IMR-90 (cell line): ENCODE data around the gene RFX3. TPM values are rescaled to one million over a fixed set of nuclear protein-coding genes. Genes with fewer than 3 reads are reported as not detected.

Experiments used
- ATAC-seq: fragments of 200-7000 bp; cut with Tn5 transposase; 2 replicates; pipeline ENCODE4 v1.9.1; 2020; ENCODE audit warnings: low read depth, mild to moderate bottlenecking, moderate library complexity
- BruUV-seq: library from RNA; stranded (reverse); fragments of 400-500 nt; replicated peaks from 2 replicates; lab custom pipeline; 2021; lab: Mats Ljungman, UMichigan
- CTCF ChIA-PET: fragments of 300-600 bp; formaldehyde crosslinking; extraction: SDS; loops from one replicate; lab custom pipeline; 2021; ENCODE audit warnings: antibody characterized with exemption; lab: Yijun Ruan, JAX
- POLR2A ChIA-PET: fragments of 300-600 bp; sonication (Branson Sonifier 250); formaldehyde crosslinking; loops from one replicate; lab custom pipeline; 2022; ENCODE audit warnings: antibody characterized with exemption; ENCODE audit not compliant: unreplicated experiment; lab: Charles Lee
- DNase-seq: peaks from one replicate; pipeline ENCODE4 v3.0.0; 2013
- H2AFZ ChIP-seq: replicated peaks from 2 replicates; pipeline ENCODE3; 2013; ENCODE audit warnings: low read length, mild to moderate bottlenecking; ENCODE audit not compliant: poor library complexity
- H2AK5ac ChIP-seq: 2 replicates; pipeline ENCODE4 v1.6.1; 2013; ENCODE audit warnings: low read depth, low read length, inconsistent platforms
- H2AK9ac ChIP-seq: replicated peaks from 2 replicates; pipeline ENCODE3; 2013; ENCODE audit warnings: mild to moderate bottlenecking, low read depth, low read length, moderate library complexity; ENCODE audit not compliant: poor library complexity
- H2BK120ac ChIP-seq: 2 replicates; pipeline ENCODE4 v1.6.1; 2013; ENCODE audit warnings: low read depth, low read length, inconsistent platforms
- H2BK15ac ChIP-seq: 3 replicates; pipeline ENCODE4 v1.6.1; 2013; ENCODE audit warnings: low read depth, low read length, inconsistent platforms
- H2BK20ac ChIP-seq: 2 replicates; pipeline ENCODE4 v1.6.1; 2013; ENCODE audit warnings: low read depth, mild to moderate bottlenecking, inconsistent platforms, low read length, moderate library complexity
- H2BK5ac ChIP-seq: 2 replicates; pipeline ENCODE4 v1.6.1; 2013; ENCODE audit warnings: mild to moderate bottlenecking, low read depth, low read length, inconsistent platforms; ENCODE audit not compliant: poor library complexity, severe bottlenecking
- H3K14ac ChIP-seq: replicated peaks from 2 replicates; pipeline ENCODE4 v1.6.1; 2013; ENCODE audit warnings: low read depth, low read length, inconsistent platforms
- H3K18ac ChIP-seq: 2 replicates; pipeline ENCODE4 v1.6.1; 2013; ENCODE audit warnings: low read depth, low read length, control low read depth
- H3K23ac ChIP-seq: 2 replicates; pipeline ENCODE4 v1.6.1; 2013; ENCODE audit warnings: low read depth, low read length, inconsistent platforms
- H3K27ac ChIP-seq: 2 replicates; pipeline ENCODE4 v1.5.1; 2013; ENCODE audit warnings: mild to moderate bottlenecking, control low read depth, low read length; ENCODE audit not compliant: insufficient read depth
- H3K27me3 ChIP-seq: 2 replicates; pipeline ENCODE4 v1.6.1; 2013; ENCODE audit warnings: low read length; ENCODE audit not compliant: control insufficient read depth, insufficient read depth
- H3K36me3 ChIP-seq: 2 replicates; pipeline ENCODE4 v1.6.1; 2013; ENCODE audit warnings: low read length, mixed read lengths; ENCODE audit not compliant: control insufficient read depth, insufficient read depth
- H3K4ac ChIP-seq: 2 replicates; pipeline ENCODE4 v1.6.1; 2013; ENCODE audit warnings: low read depth, low read length, inconsistent platforms
- H3K4me1 ChIP-seq: 2 replicates; pipeline ENCODE4 v1.6.1; 2013; ENCODE audit warnings: low read length, mixed read lengths; ENCODE audit not compliant: control insufficient read depth, insufficient read depth
- H3K4me2 ChIP-seq: 2 replicates; pipeline ENCODE4 v1.6.1; 2013; ENCODE audit warnings: low read depth, mild to moderate bottlenecking, control low read depth, low read length, moderate library complexity
- H3K4me3 ChIP-seq: 2 replicates; pipeline ENCODE4 v1.5.1; 2013; ENCODE audit warnings: low read depth, mild to moderate bottlenecking, control low read depth, low read length, moderate library complexity; ENCODE audit not compliant: insufficient read depth
- H3K56ac ChIP-seq: 2 replicates; pipeline ENCODE4 v1.6.1; 2013; ENCODE audit warnings: low read length, inconsistent platforms; ENCODE audit not compliant: insufficient read depth; ENCODE audit errors: extremely low read depth
- H3K79me1 ChIP-seq, 2 experiments: 2 replicates each; pipeline ENCODE4 v1.6.1; 2013; ENCODE audit warnings: low read length in 2 of 2, inconsistent platforms in 1 of 2, low read depth in 1 of 2
- H3K9ac ChIP-seq: 2 replicates; pipeline ENCODE4 v1.6.1; 2013; ENCODE audit warnings: low read depth, low read length, control low read depth
- H3K9me1 ChIP-seq: 2 replicates; pipeline ENCODE4 v1.6.1; 2013; ENCODE audit warnings: low read length, inconsistent platforms; ENCODE audit not compliant: insufficient read depth
- H3K9me3 ChIP-seq: 2 replicates; pipeline ENCODE4 v1.6.1; 2013; ENCODE audit warnings: low read length; ENCODE audit not compliant: control insufficient read depth, insufficient read depth
- H4K20me1 ChIP-seq: 2 replicates; pipeline ENCODE4 v1.6.1; 2013; ENCODE audit warnings: low read length, inconsistent platforms; ENCODE audit not compliant: insufficient read depth
- H4K5ac ChIP-seq: 2 replicates; pipeline ENCODE4 v1.6.1; 2013; ENCODE audit warnings: mild to moderate bottlenecking, low read depth, low read length, control low read depth
- H4K8ac ChIP-seq, 2 experiments: 2 replicates each; pipeline ENCODE4 v1.6.1; 2013; ENCODE audit warnings: low read depth in 2 of 2, low read length in 2 of 2, control low read depth in 1 of 2, inconsistent platforms in 1 of 2
- H4K91ac ChIP-seq: 2 replicates; pipeline ENCODE4 v1.6.1; 2013; ENCODE audit warnings: low read depth, low read length, inconsistent platforms; ENCODE audit not compliant: insufficient read depth
- ELK1 ChIP-seq: fragments of 150-350 bp; IDR thresholded peaks from 2 replicates; pipeline ENCODE4 v1.6.1; 2016; ENCODE audit warnings: low read depth, mild to moderate bottlenecking, low read length, moderate library complexity, borderline replicate concordance
- FOS ChIP-seq: fragments of 150-350 bp; IDR thresholded peaks from 2 replicates; pipeline ENCODE4 v1.6.1; 2016; ENCODE audit warnings: low read depth, low read length
- NFE2L2 ChIP-seq: fragments of 150-350 bp; IDR thresholded peaks from 2 replicates; pipeline ENCODE4 v1.6.1; 2016; ENCODE audit warnings: low read depth, mild to moderate bottlenecking, low read length
- RCOR1 ChIP-seq: IDR thresholded peaks from 2 replicates; pipeline ENCODE4 v1.6.1; 2012; ENCODE audit warnings: mild to moderate bottlenecking, low read length, improper control_type of control experiment; ENCODE audit not compliant: insufficient replicate concordance
- RFX5 ChIP-seq: IDR thresholded peaks from 2 replicates; pipeline ENCODE4 v1.8.0; 2012; ENCODE audit warnings: low read depth, mild to moderate bottlenecking, low read length, moderate library complexity
- WGBS, 2 experiments: methylation state at CpG; one replicate each; pipeline versions ENCODE4 v1.1.5 to v1.1.7; 2013; ENCODE audit warnings: missing lambda C conversion rate in 2 of 2; ENCODE audit not compliant: insufficient read length in 1 of 2; ENCODE audit errors: extremely low coverage in 2 of 2; 5-methylcytosine and 5-hydroxymethylcytosine counted together
- dilution Hi-C: fragments of 300-500 bp; cut with HindIII; formaldehyde crosslinking; loops from one replicate; pipeline ENCODE4 v1.14.3; 2018; ENCODE audit warnings: low sequenced_read_pairs; ENCODE audit not compliant: unreplicated experiment
- in situ Hi-C: fragments of 300-500 bp; cut with MboI; formaldehyde crosslinking; loops from 3 replicates; pipeline ENCODE4 v1.14.3; 2019; ENCODE audit warnings: low sequenced_read_pairs, inconsistent platforms, mixed read lengths
- intact Hi-C: fragments of 100-400 bp; cut with micrococcal nuclease; formaldehyde crosslinking; loops from 2 replicates; pipeline ENCODE4 v1.10.0; 2022
- polyA plus RNA-seq, 3 experiments: library from polyadenylated mRNA; depleted of rRNA; stranded (reverse); fragments of >200 nt; gene quantifications; 2 replicates each; pipeline ENCODE4 v1.2.3, GENCODE V29; 2012; ENCODE audit warnings: low replicate concordance in 1 of 3
- total RNA-seq: library from RNA; depleted of rRNA; stranded (reverse); fragments of >200 nt; gene quantifications from 2 replicates; pipeline ENCODE4 v1.2.3, GENCODE V29; 2012

RFX3 gene
- total and polyA plus RNA-seq, 2 of the 4 experiments (the other 2 are of a cell fraction) = 1.7 to 2.7 TPM

GRCh38 chr9:3271581-3271980, 254.2 kb downstream of the RFX3 start:
- H2BK20ac ChIP-seq = no peak overlapping the region
- DNase-seq (no peak), ATAC-seq (no peak)
- no peak overlapping the region for H3K23ac ChIP-seq
- BruUV-seq = no TSS peak
- no peak overlapping the region for H4K5ac ChIP-seq
- no peak overlapping the region for H3K9ac ChIP-seq
- H2AK9ac ChIP-seq = no peak overlapping the region
- no peaks in the 10 kb centered on the region for H3K27me3 ChIP-seq
- in situ Hi-C loops (no loop called here), intact Hi-C loops (no loop called here), dilution Hi-C loops (no loop called here)
- H3K79me1 ChIP-seq = no peaks in the 10 kb centered on the region
- H3K4ac ChIP-seq = no peak overlapping the region
- H3K4me1 ChIP-seq = no peaks in the 10 kb centered on the region
- ChIA-PET CTCF (no interaction called here), POLR2A (no interaction called here)
- H2BK15ac ChIP-seq = no peak overlapping the region
- no peak overlapping the region for H3K4me2 ChIP-seq
- H4K91ac ChIP-seq = no peak overlapping the region
- no peak overlapping the region for H2AK5ac ChIP-seq
- no peak overlapping the region for H3K56ac ChIP-seq
- no peak overlapping the region for H2AFZ ChIP-seq
- WGBS, 2 experiments = no CpG with 5 or more reads among the region's 2 CpGs
- TF ChIP-seq RCOR1 (no peak), RFX5 (no peak), ELK1 (no peak), NFE2L2 (no peak), FOS (no peak)
- no peak overlapping the region for H2BK120ac ChIP-seq
- H4K20me1 ChIP-seq = no peaks in the 10 kb centered on the region
- H3K4me3 ChIP-seq = no peak overlapping the region
- no peak overlapping the region for H4K8ac ChIP-seq
- H3K18ac ChIP-seq = no peak overlapping the region
- no peaks in the 10 kb centered on the region; the same call in 1 of the 2 replicates for H3K36me3 ChIP-seq
- no peaks in the 10 kb centered on the region for H3K9me1 ChIP-seq
- no peak overlapping the region for H3K14ac ChIP-seq
- no peak overlapping the region for H3K27ac ChIP-seq
- no peaks in the 10 kb centered on the region for H3K9me3 ChIP-seq
- no peak overlapping the region for H2BK5ac ChIP-seq
